Endothelial cell of umbilical vein (primary cell): ENCODE measurements around the gene DDX49. TPM values are rescaled to one million over a fixed set of nuclear protein-coding genes. Genes with fewer than 3 reads are reported as not detected.

Experiments
- BruUV-seq: library from RNA; stranded (reverse); fragments of 400-500 nt; replicated peaks from 2 replicates; lab custom pipeline; 2021; lab: Mats Ljungman, UMichigan
- CTCF ChIA-PET: fragments of 300-600, 350-600 bp; sonication (Branson Sonifier 250); formaldehyde crosslinking; loops from one replicate; lab custom pipeline; 2021; ENCODE audit warnings: antibody characterized with exemption, inconsistent platforms; lab: Charles Lee
- POLR2A ChIA-PET: fragments of 300-600, 350-600 bp; sonication (Branson Sonifier 250); formaldehyde crosslinking; loops from one replicate; lab custom pipeline; 2021; ENCODE audit warnings: antibody characterized with exemption, inconsistent platforms; lab: Charles Lee
- DNase-seq: peaks from one replicate; pipeline ENCODE4 v3.0.0-alpha.2; 2011; ENCODE audit warnings: low read depth, low spot score
- FAIRE-seq: peaks from 2 replicates; lab custom pipeline; 2011; peaks lifted over from hg19 to GRCh38; lab: Jason Lieb, UNC
- H2AFZ ChIP-seq: 2 replicates; pipeline ENCODE4 v1.6.0; 2012; ENCODE audit warnings: low read depth, low read length, control low read depth, inconsistent platforms
- H3K27ac ChIP-seq: 2 replicates; pipeline ENCODE4 v1.5.1; 2011; ENCODE audit warnings: low read depth, mild to moderate bottlenecking, control low read depth, low read length, moderate library complexity; ENCODE audit not compliant: insufficient read depth
- H3K27me3 ChIP-seq, 2 experiments: 2 replicates each; pipeline versions ENCODE4 v1.6.0 to v1.6.1; 2011; ENCODE audit warnings: low read length in 2 of 2, mixed read lengths in 1 of 2; ENCODE audit not compliant: control insufficient read depth in 2 of 2, insufficient read depth in 2 of 2
- H3K36me3 ChIP-seq, 2 experiments: 2 replicates in 1 of 2; 3 replicates in 1 of 2; pipeline ENCODE4 v1.5.1; 2011; ENCODE audit warnings: low read length in 2 of 2, mild to moderate bottlenecking in 1 of 2, moderate library complexity in 1 of 2; ENCODE audit not compliant: control insufficient read depth in 2 of 2, insufficient read depth in 2 of 2; ENCODE audit errors: extremely low read depth in 1 of 2
- H3K4me1 ChIP-seq: 3 replicates; pipeline ENCODE4 v1.5.1; 2011; ENCODE audit warnings: mild to moderate bottlenecking, low read length; ENCODE audit not compliant: control insufficient read depth, insufficient read depth; ENCODE audit errors: extremely low read depth
- H3K4me2 ChIP-seq: 2 replicates; pipeline ENCODE4 v1.6.1; 2011; ENCODE audit warnings: low read length, control low read depth, mixed read lengths; ENCODE audit not compliant: insufficient read depth
- H3K4me3 ChIP-seq, 3 experiments: fragments of 200-600 bp in 1 of 3; sonication (generic), shearing (Covaris generic) in 1 of 3; replicated peaks in 1 of 3; 2 replicates each; pipeline ENCODE4 v1.5.1; 2011 to 2016; ENCODE audit warnings: control low read depth in 3 of 3, low read length in 3 of 3, mild to moderate bottlenecking in 2 of 3, inconsistent platforms in 1 of 3, low read depth in 1 of 3, moderate library complexity in 1 of 3; ENCODE audit not compliant: insufficient read depth in 1 of 3
- H3K79me2 ChIP-seq: 2 replicates; pipeline ENCODE4 v1.6.0; 2012; ENCODE audit warnings: low read length, inconsistent platforms; ENCODE audit not compliant: control insufficient read depth, insufficient read depth
- H3K9ac ChIP-seq: replicated peaks from 2 replicates; pipeline ENCODE3; 2011; ENCODE audit warnings: low read length, control low read depth; ENCODE audit not compliant: insufficient read depth; ENCODE audit errors: extremely low read depth
- H3K9me1 ChIP-seq: replicated peaks from 3 replicates; pipeline ENCODE4 v1.6.0; 2011; ENCODE audit warnings: mild to moderate bottlenecking, low read length; ENCODE audit not compliant: control insufficient read depth, insufficient read depth; ENCODE audit errors: extremely low read depth
- H3K9me3 ChIP-seq: replicated peaks from 2 replicates; pipeline ENCODE4 v1.5.1; 2012; ENCODE audit warnings: low read length, inconsistent platforms; ENCODE audit not compliant: control insufficient read depth, insufficient read depth
- H4K20me1 ChIP-seq: replicated peaks from 2 replicates; pipeline ENCODE3; 2011; ENCODE audit warnings: mild to moderate bottlenecking, low read length; ENCODE audit not compliant: control insufficient read depth, insufficient read depth; ENCODE audit errors: extremely low read depth
- EZH2 ChIP-seq: IDR thresholded peaks from 2 replicates; pipeline ENCODE4 v1.6.1; 2012; ENCODE audit warnings: borderline replicate concordance, low read depth, mild to moderate bottlenecking, moderate library complexity, low read length, inconsistent platforms; ENCODE audit not compliant: severe bottlenecking
- FOS ChIP-seq: IDR thresholded peaks from 2 replicates; pipeline ENCODE4 v1.6.1; 2011; ENCODE audit warnings: mild to moderate bottlenecking, low read length, moderate library complexity, borderline replicate concordance; ENCODE audit not compliant: insufficient read depth
- GATA2 ChIP-seq: IDR thresholded peaks from 2 replicates; pipeline ENCODE4 v1.7.0; 2011; ENCODE audit warnings: low read depth, mild to moderate bottlenecking, moderate library complexity, mixed read lengths, low read length; ENCODE audit not compliant: insufficient read length, insufficient read depth
- JUN ChIP-seq: IDR thresholded peaks from 2 replicates; pipeline ENCODE4 v1.6.1; 2011; ENCODE audit warnings: borderline replicate concordance, low read depth; ENCODE audit not compliant: insufficient read length, insufficient read depth
- MAX ChIP-seq: IDR thresholded peaks from 2 replicates; pipeline ENCODE4 v1.6.1; 2011; ENCODE audit not compliant: insufficient read depth, insufficient read length
- MYC ChIP-seq: IDR thresholded peaks from one replicate; pipeline ENCODE4 v1.6.1; 2011; ENCODE audit warnings: mild to moderate bottlenecking, low read depth, low read length
- POLR2A ChIP-seq: IDR thresholded peaks from 2 replicates; pipeline ENCODE4 v1.6.1; 2012; ENCODE audit warnings: low read depth, mild to moderate bottlenecking, control low read depth, low read length
- POLR2AphosphoS5 ChIP-seq: IDR thresholded peaks from 2 replicates; pipeline ENCODE4 v1.6.1; 2012; ENCODE audit warnings: low read depth, mild to moderate bottlenecking, control low read depth, low read length, moderate library complexity; ENCODE audit not compliant: insufficient read depth
- dilution Hi-C: fragments of 300-500 bp; cut with MboI; formaldehyde crosslinking; loops from one replicate; pipeline ENCODE4 v1.15.0; 2019; ENCODE audit warnings: low sequenced_read_pairs; ENCODE audit not compliant: extremely low pct_ligation_motif_present
- intact Hi-C: fragments of 100-400 bp; cut with micrococcal nuclease; formaldehyde crosslinking; loops from one replicate; pipeline ENCODE4 v1.10.0; 2022
- polyA plus RNA-seq, 4 experiments: library from polyadenylated mRNA; depleted of rRNA in 3 of 4; stranded (reverse) in 3 of 4; unstranded in 1 of 4; fragments of >200 nt; gene quantifications; 2 replicates each; pipeline versions ENCODE4 v1.2.1 to v1.2.3, GENCODE V29; 2011 to 2012; ENCODE audit warnings: missing spikeins in 1 of 4
- total RNA-seq: library from RNA; stranded (reverse); gene quantifications from 2 replicates; pipeline ENCODE4 v1.2.3, GENCODE V29; 2021
- TF ChIP-seq, protein P1 (sequence below), 2 donors: IDR thresholded peaks; 1 replicate in 1 of 2; 2 replicates in 1 of 2; pipeline ENCODE4 v1.5.1; 2011; ENCODE audit warnings: low read length in 2 of 2, mild to moderate bottlenecking in 2 of 2, moderate library complexity in 2 of 2, control low read depth in 1 of 2, inconsistent platforms in 1 of 2, low read depth in 1 of 2; ENCODE audit not compliant: insufficient read depth in 1 of 2; ENCODE audit errors: extremely low read depth in 1 of 2

Gene DDX49
- total and polyA plus RNA-seq, 2 donors (not counting 3 experiments of a cell fraction or from before 2014, with no cell fraction given), result 51.9 to 60.1 TPM

DNA sequence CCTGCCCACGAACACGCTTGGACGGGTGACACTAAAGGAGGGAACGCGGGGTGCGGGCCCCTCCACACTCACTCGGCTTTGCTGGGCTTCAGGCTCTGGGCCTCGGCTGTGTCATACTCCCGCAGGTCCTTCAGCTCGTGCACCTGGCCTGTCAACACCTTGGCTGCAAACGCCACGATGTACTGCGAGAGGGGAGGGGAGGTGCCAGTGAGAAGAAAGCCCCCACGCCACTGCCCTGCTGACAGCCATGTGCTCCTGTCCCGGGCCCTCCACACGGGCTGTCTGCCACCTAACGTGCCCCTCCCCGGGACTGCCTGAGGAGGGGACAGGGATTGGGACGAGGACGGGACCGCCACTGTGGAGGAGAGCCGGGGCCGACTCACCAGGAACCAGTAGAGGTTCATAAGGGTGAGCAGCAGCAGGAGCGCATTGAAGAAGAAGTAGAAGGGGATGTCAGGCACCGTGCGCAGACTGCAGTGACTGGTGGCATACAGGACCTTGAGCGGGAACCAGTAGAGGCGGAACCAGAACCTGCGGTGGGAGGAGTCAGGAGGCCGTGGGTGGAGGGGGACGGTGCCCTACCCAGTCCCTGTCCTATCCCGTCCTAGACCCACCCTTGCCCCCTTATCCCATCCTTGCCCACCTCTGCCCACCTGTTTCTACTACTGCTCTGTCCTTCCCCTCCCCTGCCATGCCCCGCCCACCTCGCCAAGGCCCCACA lies 40.5 kb upstream of the DDX49 start:
- H3K9me3 ChIP-seq, result no peaks in the 10 kb centered on the region
- POLR2A ChIA-PET, result no interaction called here
- TF ChIP-seq, protein P1, sequence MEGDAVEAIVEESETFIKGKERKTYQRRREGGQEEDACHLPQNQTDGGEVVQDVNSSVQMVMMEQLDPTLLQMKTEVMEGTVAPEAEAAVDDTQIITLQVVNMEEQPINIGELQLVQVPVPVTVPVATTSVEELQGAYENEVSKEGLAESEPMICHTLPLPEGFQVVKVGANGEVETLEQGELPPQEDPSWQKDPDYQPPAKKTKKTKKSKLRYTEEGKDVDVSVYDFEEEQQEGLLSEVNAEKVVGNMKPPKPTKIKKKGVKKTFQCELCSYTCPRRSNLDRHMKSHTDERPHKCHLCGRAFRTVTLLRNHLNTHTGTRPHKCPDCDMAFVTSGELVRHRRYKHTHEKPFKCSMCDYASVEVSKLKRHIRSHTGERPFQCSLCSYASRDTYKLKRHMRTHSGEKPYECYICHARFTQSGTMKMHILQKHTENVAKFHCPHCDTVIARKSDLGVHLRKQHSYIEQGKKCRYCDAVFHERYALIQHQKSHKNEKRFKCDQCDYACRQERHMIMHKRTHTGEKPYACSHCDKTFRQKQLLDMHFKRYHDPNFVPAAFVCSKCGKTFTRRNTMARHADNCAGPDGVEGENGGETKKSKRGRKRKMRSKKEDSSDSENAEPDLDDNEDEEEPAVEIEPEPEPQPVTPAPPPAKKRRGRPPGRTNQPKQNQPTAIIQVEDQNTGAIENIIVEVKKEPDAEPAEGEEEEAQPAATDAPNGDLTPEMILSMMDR (IDR thresholded peaks at IDR 0.05; ENCODE audit: extremely low read depth in 1 of 2, insufficient read depth in 1 of 2, low read depth in 1 of 2, low read length in 2 of 2), result no peak
- TF ChIP-seq EZH2 (no peak), FOS (no peak), JUN (no peak), POLR2AphosphoS5 (no peak), MAX (no peak), GATA2 (no peak), MYC (no peak), POLR2A (no peak)
- H2AFZ ChIP-seq, result no peak overlapping the region
- H4K20me1 ChIP-seq, result no peaks in the 10 kb centered on the region
- H3K4me1 ChIP-seq, result no peaks in the 10 kb centered on the region
- CTCF ChIA-PET, result no interaction called here
- FAIRE-seq (no peak), DNase-seq (no peak)
- H3K4me2 ChIP-seq, result no peak overlapping the region
- no peak overlapping the region for H3K27ac ChIP-seq
- H3K9ac ChIP-seq, result no peak overlapping the region
- no peaks in the 10 kb centered on the region for H3K79me2 ChIP-seq
- dilution Hi-C loops, result no loop called here
- intact Hi-C loops, result no loop called here
- no peak overlapping the region for H3K4me3 ChIP-seq
- BruUV-seq, result no TSS peak
- H3K27me3 ChIP-seq, result no peaks in the 10 kb centered on the region
- H3K36me3 ChIP-seq, result no peaks in the 10 kb centered on the region
- no peaks in the 10 kb centered on the region for H3K9me1 ChIP-seq
